Osteoblast (primary cell): ENCODE results near the gene DPPA5. TPM values are rescaled to one million over a fixed set of nuclear protein-coding genes. Genes with fewer than 3 reads are reported as not detected.

Experiments
- DNase-seq: peaks from one replicate; pipeline ENCODE4 v3.0.0; 2011; ENCODE audit warnings: low spot score, mixed read lengths; ENCODE audit not compliant: insufficient read length; ENCODE audit errors: missing footprints
- H2AFZ ChIP-seq: 2 replicates; pipeline ENCODE4 v1.6.0; 2011; ENCODE audit warnings: mild to moderate bottlenecking, low read length
- H3K27ac ChIP-seq: 2 replicates; pipeline ENCODE4 v1.5.1; 2011; ENCODE audit warnings: mild to moderate bottlenecking, low read depth, low read length, moderate library complexity
- H3K27me3 ChIP-seq: 2 replicates; pipeline ENCODE4 v1.6.0; 2012; ENCODE audit warnings: mild to moderate bottlenecking, control low read depth, inconsistent platforms, low read length, moderate library complexity; ENCODE audit not compliant: insufficient read depth
- H3K36me3 ChIP-seq: 2 replicates; pipeline ENCODE4 v1.5.1; 2011; ENCODE audit warnings: mild to moderate bottlenecking, low read length, control low read depth, moderate library complexity; ENCODE audit not compliant: insufficient read depth
- H3K4me1 ChIP-seq: 2 replicates; pipeline ENCODE4 v1.5.1; 2011; ENCODE audit warnings: mild to moderate bottlenecking, low read length, control low read depth, moderate library complexity; ENCODE audit not compliant: insufficient read depth
- H3K4me2 ChIP-seq: 2 replicates; pipeline ENCODE4 v1.6.0; 2011; ENCODE audit warnings: mild to moderate bottlenecking, low read length; ENCODE audit not compliant: insufficient read depth
- H3K4me3 ChIP-seq: fragments of 200-600 bp; sonication (generic); 3 replicates; pipeline ENCODE4 v1.5.1; 2012; ENCODE audit warnings: mild to moderate bottlenecking, low read length, inconsistent platforms; ENCODE audit not compliant: insufficient read depth
- H3K79me2 ChIP-seq: 2 replicates; pipeline ENCODE4 v1.6.0; 2012; ENCODE audit warnings: mild to moderate bottlenecking, low read length, control low read depth, inconsistent platforms; ENCODE audit not compliant: insufficient read depth
- H3K9me3 ChIP-seq: 2 replicates; pipeline ENCODE4 v1.5.1; 2011; ENCODE audit warnings: low read depth, low read length, control low read depth
- H4K20me1 ChIP-seq: 2 replicates; pipeline ENCODE4 v1.6.0; 2012; ENCODE audit warnings: mild to moderate bottlenecking, low read length, control low read depth; ENCODE audit not compliant: insufficient read depth
- CTCF ChIP-seq: IDR thresholded peaks from 2 replicates; pipeline ENCODE4 v1.5.1; 2011; ENCODE audit warnings: mild to moderate bottlenecking, low read depth, low read length, moderate library complexity; ENCODE audit errors: extremely low read depth
- total RNA-seq: library from RNA; depleted of rRNA; stranded (reverse); fragments of >200 nt; gene quantifications from 2 replicates; pipeline ENCODE4 v1.2.3, GENCODE V29; 2012

The DPPA5 gene
- total RNA-seq, 1 donor: not detected

- Histone ChIP-seq H3K27me3 (no peaks in the 10 kb centered on the region), H3K27ac (no peak within 1 kb of the TSS), H3K36me3 (no peaks in the 10 kb centered on the region), H3K4me3 (no peak within 1 kb of the TSS), H3K4me1 (no peaks in the 10 kb centered on the region), H4K20me1 (no peaks in the 10 kb centered on the region), H3K79me2 (no peaks in the 10 kb centered on the region), H2AFZ (no peak within 1 kb of the TSS), H3K9me3 (no peaks in the 10 kb centered on the region), H3K4me2 (no peak within 1 kb of the TSS)
- no peak for DNase-seq
- no peak for TF ChIP-seq CTCF
Observed at GRCh38 chr6:73362358-73362757, 8.3 kb upstream of the DPPA5 start, which contains the start of gene KHDC3L. Gene KHDC3L (plus strand): TSS chr6:73362658. CDS start chr6:73362730, 72 bp downstream.

GRCh38 chr6:73349311-73349710 is 4.8 kb downstream of the DPPA5 start:
- H2AFZ ChIP-seq: no peak overlapping the region
- H3K4me1 ChIP-seq: no peaks in the 10 kb centered on the region
- H3K4me2 ChIP-seq: no peak overlapping the region
- H3K79me2 ChIP-seq: no peaks in the 10 kb centered on the region
- H3K27ac ChIP-seq: no peak overlapping the region
- DNase-seq: no peak
- TF ChIP-seq CTCF: no peak
- H3K27me3 ChIP-seq: peaks cover 32% of the 10 kb centered on the region
- H3K4me3 ChIP-seq: no peak overlapping the region
- no peaks in the 10 kb centered on the region for H3K9me3 ChIP-seq
- H4K20me1 ChIP-seq: no peaks in the 10 kb centered on the region
- no peaks in the 10 kb centered on the region for H3K36me3 ChIP-seq

- Histone ChIP-seq H2AFZ (no peak overlapping the region), H3K4me1 (no peaks in the 10 kb centered on the region), H3K9me3 (no peaks in the 10 kb centered on the region), H3K4me3 (no peak overlapping the region), H3K4me2 (no peak overlapping the region), H3K27me3 (peaks cover 32% of the 10 kb centered on the region), H4K20me1 (no peaks in the 10 kb centered on the region), H3K36me3 (no peaks in the 10 kb centered on the region), H3K27ac (no peak overlapping the region), H3K79me2 (no peaks in the 10 kb centered on the region)
- DNase-seq: no peak
- TF ChIP-seq CTCF: no peak
Observed at GRCh38 chr6:73348550-73349204, 5.4 kb downstream of the DPPA5 start.

GRCh38 chr6:73343164-73343563 is 10.9 kb downstream of the DPPA5 start:
- no peaks in the 10 kb centered on the region for H3K79me2 ChIP-seq
- no peak overlapping the region for H3K4me2 ChIP-seq
- no peaks in the 10 kb centered on the region for H3K4me1 ChIP-seq
- H3K36me3 ChIP-seq: no peaks in the 10 kb centered on the region
- peaks cover 10% of the 10 kb centered on the region for H3K27me3 ChIP-seq
- TF ChIP-seq CTCF: no peak
- no peaks in the 10 kb centered on the region for H3K9me3 ChIP-seq
- H3K27ac ChIP-seq: no peak overlapping the region
- H4K20me1 ChIP-seq: no peaks in the 10 kb centered on the region
- DNase-seq: no peak
- H3K4me3 ChIP-seq: no peak overlapping the region
- H2AFZ ChIP-seq: no peak overlapping the region
